Measurements from ENCODE around the gene SLC25A13. TPM values are rescaled to one million over a fixed set of nuclear protein-coding genes. Genes with fewer than 3 reads are reported as not detected.

The SLC25A13 gene
- total and polyA plus RNA-seq, 2 donors (not counting 1 experiment from before 2014, with no cell fraction given): 6.9 to 12.0 TPM

DNA sequence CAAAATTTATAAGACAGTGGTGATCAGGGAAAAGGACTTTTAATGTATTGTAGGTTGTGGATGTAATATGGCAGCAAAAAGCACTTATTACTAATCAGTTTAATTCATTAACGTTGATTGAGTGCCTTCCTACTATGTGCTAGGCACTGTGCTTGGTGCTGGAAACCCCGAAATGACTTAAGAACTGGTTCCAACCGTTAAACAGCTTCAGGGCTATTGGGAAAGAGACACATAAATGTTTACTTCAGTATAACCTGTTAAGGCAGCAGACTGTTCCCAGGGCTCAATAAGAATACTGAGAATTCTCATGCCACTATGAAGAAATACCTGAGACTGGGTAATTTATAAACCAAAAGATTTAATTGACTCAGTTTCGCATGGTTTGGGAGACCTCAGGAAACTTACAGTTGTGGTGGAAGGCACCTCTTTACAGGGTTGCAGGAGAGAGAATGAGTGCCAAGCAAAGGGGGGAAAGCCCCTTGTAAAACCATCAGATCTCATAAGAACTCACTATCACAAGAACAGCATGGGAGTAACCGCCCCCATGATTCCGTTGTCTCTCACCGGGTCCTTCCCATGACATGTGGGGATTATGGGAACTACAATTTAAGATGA lies 1.1 kb upstream of the SLC25A13 start:
- H2AFZ ChIP-seq (ENCODE audit: low read length): no peak overlapping the region
- H3K27ac ChIP-seq (ENCODE audit: insufficient read depth, low read length): no peak overlapping the region
- H3K79me2 ChIP-seq (ENCODE audit: control insufficient read depth, insufficient read depth, low read length): peaks cover 12% of the 10 kb centered on the region
- no peaks in the 10 kb centered on the region for H3K9me3 ChIP-seq (ENCODE audit: control insufficient read depth, insufficient read depth, low read depth, low read length)
- no peaks in the 10 kb centered on the region for H4K20me1 ChIP-seq (ENCODE audit: control insufficient read depth, extremely low read depth, insufficient read depth, low read length)
- H3K27me3 ChIP-seq (ENCODE audit: control insufficient read depth, insufficient read depth, low read length): no peaks in the 10 kb centered on the region
- peaks cover 2% of the 10 kb centered on the region for H3K4me1 ChIP-seq (ENCODE audit: control insufficient read depth, extremely low read depth, insufficient read depth, low read length)
- DNase-seq (ENCODE audit: low read depth in 2 of 2): no peak
- H3K4me2 ChIP-seq (ENCODE audit: extremely low read depth, insufficient read depth, low read length): no peak overlapping the region
- no peaks in the 10 kb centered on the region for H3K36me3 ChIP-seq (ENCODE audit: control insufficient read depth, insufficient read depth, low read length)
- H3K4me3 ChIP-seq (replicated peaks in 1 of 4; ENCODE audit: control extremely low read depth in 1 of 4, insufficient read depth in 1 of 4, low read depth in 3 of 4, low read length in 4 of 4): no peak overlapping the region
- TF ChIP-seq EZH2 (IDR thresholded peaks at IDR 0.05; ENCODE audit: low read length, missing control alignments): no peak
- TF ChIP-seq, protein P1, sequence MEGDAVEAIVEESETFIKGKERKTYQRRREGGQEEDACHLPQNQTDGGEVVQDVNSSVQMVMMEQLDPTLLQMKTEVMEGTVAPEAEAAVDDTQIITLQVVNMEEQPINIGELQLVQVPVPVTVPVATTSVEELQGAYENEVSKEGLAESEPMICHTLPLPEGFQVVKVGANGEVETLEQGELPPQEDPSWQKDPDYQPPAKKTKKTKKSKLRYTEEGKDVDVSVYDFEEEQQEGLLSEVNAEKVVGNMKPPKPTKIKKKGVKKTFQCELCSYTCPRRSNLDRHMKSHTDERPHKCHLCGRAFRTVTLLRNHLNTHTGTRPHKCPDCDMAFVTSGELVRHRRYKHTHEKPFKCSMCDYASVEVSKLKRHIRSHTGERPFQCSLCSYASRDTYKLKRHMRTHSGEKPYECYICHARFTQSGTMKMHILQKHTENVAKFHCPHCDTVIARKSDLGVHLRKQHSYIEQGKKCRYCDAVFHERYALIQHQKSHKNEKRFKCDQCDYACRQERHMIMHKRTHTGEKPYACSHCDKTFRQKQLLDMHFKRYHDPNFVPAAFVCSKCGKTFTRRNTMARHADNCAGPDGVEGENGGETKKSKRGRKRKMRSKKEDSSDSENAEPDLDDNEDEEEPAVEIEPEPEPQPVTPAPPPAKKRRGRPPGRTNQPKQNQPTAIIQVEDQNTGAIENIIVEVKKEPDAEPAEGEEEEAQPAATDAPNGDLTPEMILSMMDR (conservative IDR thresholded peaks at IDR 0.05 in 1 of 2, IDR thresholded peaks at IDR 0.05 in 1 of 2; ENCODE audit: low read depth in 1 of 2, low read length in 2 of 2): no peak
- H3K9ac ChIP-seq (ENCODE audit: insufficient read depth, low read length): no peak overlapping the region

DNA sequence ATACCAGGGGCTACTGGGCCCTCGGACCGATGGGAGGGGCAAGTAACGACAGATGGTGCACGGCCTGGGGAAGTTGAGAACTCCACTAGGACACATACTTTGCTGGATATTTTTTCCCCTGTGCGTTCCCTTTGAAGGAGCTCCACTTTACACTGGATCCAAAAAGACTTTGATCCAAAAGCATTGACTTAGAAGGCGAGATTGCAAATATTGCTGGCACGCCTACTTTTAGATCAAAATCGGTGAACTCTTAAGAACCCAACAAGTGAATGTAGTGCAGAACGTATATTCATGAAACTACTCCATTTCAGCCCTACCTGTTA lies 436 bp upstream of the SLC25A13 start:
- Histone ChIP-seq H4K20me1 (ENCODE audit: control insufficient read depth, extremely low read depth, insufficient read depth, low read length) (no peaks in the 10 kb centered on the region), H3K4me2 (ENCODE audit: extremely low read depth, insufficient read depth, low read length) (peak overlapping the region; percentile 96), H2AFZ (ENCODE audit: low read length) (peak overlapping the region; percentile 81), H3K36me3 (ENCODE audit: control insufficient read depth, insufficient read depth, low read length) (no peaks in the 10 kb centered on the region), H3K27ac (ENCODE audit: insufficient read depth, low read length) (no peak overlapping the region), H3K9me3 (ENCODE audit: control insufficient read depth, insufficient read depth, low read depth, low read length) (no peaks in the 10 kb centered on the region), H3K27me3 (ENCODE audit: control insufficient read depth, insufficient read depth, low read length) (no peaks in the 10 kb centered on the region), H3K9ac (ENCODE audit: insufficient read depth, low read length) (peak overlapping the region; percentile 89), H3K4me3 (replicated peaks in 1 of 4; ENCODE audit: control extremely low read depth in 1 of 4, insufficient read depth in 1 of 4, low read depth in 3 of 4, low read length in 4 of 4) (peak overlapping the region; percentile 63 to 97 (median 89)), H3K79me2 (ENCODE audit: control insufficient read depth, insufficient read depth, low read length) (peaks cover 13% of the 10 kb centered on the region), H3K4me1 (ENCODE audit: control insufficient read depth, extremely low read depth, insufficient read depth, low read length) (peaks cover 2% of the 10 kb centered on the region)
- no peak for DNase-seq (ENCODE audit: low read depth in 2 of 2)
- TF ChIP-seq, protein P1 (conservative IDR thresholded peaks at IDR 0.05 in 1 of 2, IDR thresholded peaks at IDR 0.05 in 1 of 2; ENCODE audit: low read depth in 1 of 2, low read length in 2 of 2): no peak
- no peak for TF ChIP-seq EZH2 (IDR thresholded peaks at IDR 0.05; ENCODE audit: low read length, missing control alignments)

DNA sequence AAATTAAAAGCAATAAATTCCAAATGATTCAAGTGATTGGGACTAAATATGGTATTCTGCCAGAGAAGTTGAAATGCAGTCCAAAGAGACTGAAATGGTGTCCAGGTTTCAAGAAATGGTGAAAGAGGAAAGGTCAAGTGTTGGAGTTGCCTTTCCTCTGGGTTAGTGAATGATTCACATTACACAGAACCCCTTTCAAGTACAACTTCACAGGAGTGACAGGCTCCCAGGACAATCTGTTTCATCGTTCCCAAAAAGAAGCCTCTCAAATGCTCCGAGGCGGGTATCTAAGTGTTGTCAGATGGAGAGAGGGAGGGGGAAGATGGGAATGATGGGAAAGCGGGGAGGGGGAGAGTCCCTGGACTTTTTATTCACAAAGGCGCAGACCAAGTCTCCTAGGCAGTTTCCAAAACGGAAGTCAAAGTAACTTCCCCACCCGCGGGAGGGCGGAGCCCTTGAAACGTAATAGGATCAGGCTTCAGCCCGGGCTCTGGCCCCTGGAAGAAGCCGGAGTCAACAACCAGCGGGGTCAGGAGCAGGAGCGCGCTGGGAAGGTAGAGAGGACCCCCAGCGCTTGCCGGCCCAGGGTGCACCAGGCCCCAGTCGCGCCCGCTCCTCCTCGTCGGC lies 754 bp downstream of the SLC25A13 start:
- Histone ChIP-seq H3K9me3 (ENCODE audit: control insufficient read depth, insufficient read depth, low read depth, low read length) (no peaks in the 10 kb centered on the region), H3K27ac (ENCODE audit: insufficient read depth, low read length) (peak overlapping the region; percentile 90), H3K4me3 (replicated peaks in 1 of 4; ENCODE audit: control extremely low read depth in 1 of 4, insufficient read depth in 1 of 4, low read depth in 3 of 4, low read length in 4 of 4) (peak overlapping the region; percentile 76 to 97 (median 89)), H3K4me2 (ENCODE audit: extremely low read depth, insufficient read depth, low read length) (peak overlapping the region; percentile 53), H2AFZ (ENCODE audit: low read length) (peak overlapping the region; percentile 93), H3K36me3 (ENCODE audit: control insufficient read depth, insufficient read depth, low read length) (no peaks in the 10 kb centered on the region), H3K79me2 (ENCODE audit: control insufficient read depth, insufficient read depth, low read length) (peaks cover 18% of the 10 kb centered on the region), H3K9ac (ENCODE audit: insufficient read depth, low read length) (peak overlapping the region; percentile 89), H4K20me1 (ENCODE audit: control insufficient read depth, extremely low read depth, insufficient read depth, low read length) (no peaks in the 10 kb centered on the region), H3K27me3 (ENCODE audit: control insufficient read depth, insufficient read depth, low read length) (no peaks in the 10 kb centered on the region), H3K4me1 (ENCODE audit: control insufficient read depth, extremely low read depth, insufficient read depth, low read length) (peaks cover 2% of the 10 kb centered on the region)
- DNase-seq (ENCODE audit: low read depth in 2 of 2): peak; percentile 81 to 84
- no peak for TF ChIP-seq EZH2 (IDR thresholded peaks at IDR 0.05; ENCODE audit: low read length, missing control alignments)
- TF ChIP-seq, protein P1 (conservative IDR thresholded peaks at IDR 0.05 in 1 of 2, IDR thresholded peaks at IDR 0.05 in 1 of 2; ENCODE audit: low read depth in 1 of 2, low read length in 2 of 2): no peak
